HL-60 (cell line): Measurements from ENCODE around the gene MBD4.

Source experiments
- DNase-seq, 2 experiments: peaks; one replicate each; pipeline ENCODE4 v3.0.0-alpha.2; 2010 to 2020; ENCODE audit warnings: low read depth in 1 of 2, low spot score in 1 of 2
- H3K27ac ChIP-seq: fragments of 250-450 bp; sonication (Bioruptor Pico); replicated peaks from 2 replicates; pipeline ENCODE4 v1.5.1; 2020; ENCODE audit warnings: mild to moderate bottlenecking, moderate library complexity
- H3K27me3 ChIP-seq: fragments of 250-450 bp; sonication (Bioruptor Pico); 2 replicates; pipeline ENCODE4 v1.5.1; 2021; ENCODE audit warnings: mild to moderate bottlenecking, moderate library complexity; ENCODE audit not compliant: insufficient read depth, poor library complexity, severe bottlenecking
- H3K4me3 ChIP-seq: replicated peaks from 2 replicates; pipeline ENCODE4 v1.5.1; 2011; ENCODE audit warnings: mild to moderate bottlenecking, control low read depth, low read length; ENCODE audit not compliant: insufficient read depth
- GABPA ChIP-seq: IDR thresholded peaks from 2 replicates; pipeline ENCODE4 v1.6.1; 2012; ENCODE audit warnings: low read depth
- POLR2AphosphoS5 ChIP-seq: IDR thresholded peaks from 2 replicates; pipeline ENCODE4 v1.6.1; 2012; ENCODE audit warnings: low read depth
- SPI1 ChIP-seq: IDR thresholded peaks from 2 replicates; pipeline ENCODE4 v1.6.1; 2012; ENCODE audit warnings: low read depth, mild to moderate bottlenecking, borderline replicate concordance
- TF ChIP-seq, protein P1 (sequence below): IDR thresholded peaks from one replicate; pipeline ENCODE4 v1.5.1; 2011; ENCODE audit warnings: low read length, control low read depth, inconsistent platforms; ENCODE audit not compliant: insufficient read depth
- TF ChIP-seq, protein P2 (sequence below): IDR thresholded peaks from 2 replicates; pipeline ENCODE4 v1.6.1; 2012; ENCODE audit warnings: low read depth; ENCODE audit not compliant: insufficient replicate concordance

The MBD4 gene

GRCh38 chr3:129453732-129454131, 14.0 kb upstream of the MBD4 start:
- H3K4me3 ChIP-seq = no peak overlapping the region
- DNase-seq = no peak
- H3K27me3 ChIP-seq = no peaks in the 10 kb centered on the region
- H3K27ac ChIP-seq = no peak overlapping the region
- TF ChIP-seq SPI1 (no peak), GABPA (no peak), POLR2AphosphoS5 (no peak)
- TF ChIP-seq, protein P1, sequence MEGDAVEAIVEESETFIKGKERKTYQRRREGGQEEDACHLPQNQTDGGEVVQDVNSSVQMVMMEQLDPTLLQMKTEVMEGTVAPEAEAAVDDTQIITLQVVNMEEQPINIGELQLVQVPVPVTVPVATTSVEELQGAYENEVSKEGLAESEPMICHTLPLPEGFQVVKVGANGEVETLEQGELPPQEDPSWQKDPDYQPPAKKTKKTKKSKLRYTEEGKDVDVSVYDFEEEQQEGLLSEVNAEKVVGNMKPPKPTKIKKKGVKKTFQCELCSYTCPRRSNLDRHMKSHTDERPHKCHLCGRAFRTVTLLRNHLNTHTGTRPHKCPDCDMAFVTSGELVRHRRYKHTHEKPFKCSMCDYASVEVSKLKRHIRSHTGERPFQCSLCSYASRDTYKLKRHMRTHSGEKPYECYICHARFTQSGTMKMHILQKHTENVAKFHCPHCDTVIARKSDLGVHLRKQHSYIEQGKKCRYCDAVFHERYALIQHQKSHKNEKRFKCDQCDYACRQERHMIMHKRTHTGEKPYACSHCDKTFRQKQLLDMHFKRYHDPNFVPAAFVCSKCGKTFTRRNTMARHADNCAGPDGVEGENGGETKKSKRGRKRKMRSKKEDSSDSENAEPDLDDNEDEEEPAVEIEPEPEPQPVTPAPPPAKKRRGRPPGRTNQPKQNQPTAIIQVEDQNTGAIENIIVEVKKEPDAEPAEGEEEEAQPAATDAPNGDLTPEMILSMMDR = no peak
- TF ChIP-seq, protein P2, sequence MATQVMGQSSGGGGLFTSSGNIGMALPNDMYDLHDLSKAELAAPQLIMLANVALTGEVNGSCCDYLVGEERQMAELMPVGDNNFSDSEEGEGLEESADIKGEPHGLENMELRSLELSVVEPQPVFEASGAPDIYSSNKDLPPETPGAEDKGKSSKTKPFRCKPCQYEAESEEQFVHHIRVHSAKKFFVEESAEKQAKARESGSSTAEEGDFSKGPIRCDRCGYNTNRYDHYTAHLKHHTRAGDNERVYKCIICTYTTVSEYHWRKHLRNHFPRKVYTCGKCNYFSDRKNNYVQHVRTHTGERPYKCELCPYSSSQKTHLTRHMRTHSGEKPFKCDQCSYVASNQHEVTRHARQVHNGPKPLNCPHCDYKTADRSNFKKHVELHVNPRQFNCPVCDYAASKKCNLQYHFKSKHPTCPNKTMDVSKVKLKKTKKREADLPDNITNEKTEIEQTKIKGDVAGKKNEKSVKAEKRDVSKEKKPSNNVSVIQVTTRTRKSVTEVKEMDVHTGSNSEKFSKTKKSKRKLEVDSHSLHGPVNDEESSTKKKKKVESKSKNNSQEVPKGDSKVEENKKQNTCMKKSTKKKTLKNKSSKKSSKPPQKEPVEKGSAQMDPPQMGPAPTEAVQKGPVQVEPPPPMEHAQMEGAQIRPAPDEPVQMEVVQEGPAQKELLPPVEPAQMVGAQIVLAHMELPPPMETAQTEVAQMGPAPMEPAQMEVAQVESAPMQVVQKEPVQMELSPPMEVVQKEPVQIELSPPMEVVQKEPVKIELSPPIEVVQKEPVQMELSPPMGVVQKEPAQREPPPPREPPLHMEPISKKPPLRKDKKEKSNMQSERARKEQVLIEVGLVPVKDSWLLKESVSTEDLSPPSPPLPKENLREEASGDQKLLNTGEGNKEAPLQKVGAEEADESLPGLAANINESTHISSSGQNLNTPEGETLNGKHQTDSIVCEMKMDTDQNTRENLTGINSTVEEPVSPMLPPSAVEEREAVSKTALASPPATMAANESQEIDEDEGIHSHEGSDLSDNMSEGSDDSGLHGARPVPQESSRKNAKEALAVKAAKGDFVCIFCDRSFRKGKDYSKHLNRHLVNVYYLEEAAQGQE = no peak

GRCh38 chr3:129449279-129450115, 9.7 kb upstream of the MBD4 start:
- Histone ChIP-seq H3K4me3 (no peak overlapping the region), H3K27me3 (no peaks in the 10 kb centered on the region), H3K27ac (no peak overlapping the region)
- TF ChIP-seq SPI1 (no peak), POLR2AphosphoS5 (no peak), GABPA (no peak)
- TF ChIP-seq, protein P1 = no peak
- TF ChIP-seq, protein P2 = no peak
- no peak for DNase-seq

GRCh38 chr3:129448186-129448895, 8.6 kb upstream of the MBD4 start:
- DNase-seq = no peak
- Histone ChIP-seq H3K27me3 (no peaks in the 10 kb centered on the region), H3K4me3 (no peak overlapping the region), H3K27ac (no peak overlapping the region)
- no peak for TF ChIP-seq SPI1
- TF ChIP-seq, protein P1 = no peak
- no peak for TF ChIP-seq GABPA
- TF ChIP-seq POLR2AphosphoS5 = no peak
